GM18870 (cell line): Measurements from ENCODE around the gene B3GALT6.
A peak's percentile ranks its signal among the peaks of the same experiment; 100 is the strongest.

Experiments used
- ATAC-seq: cut with Tn5 transposase; IDR thresholded peaks from one replicate; pipeline ENCODE4 v1.9.1; 2021; ENCODE audit warnings: moderate library complexity; ENCODE audit not compliant: unreplicated experiment

The B3GALT6 gene

DNA sequence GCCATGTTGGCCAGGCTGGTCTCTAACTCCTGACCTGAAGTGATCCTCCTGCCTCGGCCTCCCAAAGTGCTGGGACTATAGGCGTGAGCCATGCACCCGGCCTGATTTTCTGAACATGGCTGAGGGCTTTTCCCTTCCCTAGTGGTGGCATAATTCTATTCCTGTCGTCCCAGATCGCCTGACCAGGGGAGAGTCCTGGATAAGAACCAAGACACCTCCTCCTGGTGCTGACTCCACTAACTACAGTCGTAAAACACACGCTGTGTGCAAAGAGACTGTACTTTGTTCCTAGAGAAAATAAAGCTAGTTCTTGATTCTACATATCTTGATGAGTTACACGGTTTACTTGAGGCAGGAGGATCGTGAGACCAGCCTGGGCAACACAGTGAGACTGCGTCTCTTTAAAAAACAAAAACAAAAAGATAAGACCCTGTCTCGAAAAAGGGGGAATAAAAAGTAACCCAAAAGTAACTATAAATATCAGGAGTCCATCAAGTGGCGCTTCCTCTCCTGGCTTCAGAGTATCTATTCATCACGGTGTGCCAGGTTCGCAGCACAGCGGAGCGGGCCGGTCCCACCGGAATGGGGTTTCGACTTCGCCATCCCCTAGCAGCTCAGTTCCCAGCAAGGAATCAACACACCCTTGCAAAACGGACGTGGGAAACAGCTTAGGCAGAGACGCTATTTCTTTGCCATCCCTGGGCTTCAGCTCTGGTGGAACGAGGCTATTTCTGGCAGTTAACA is 1.2 kb upstream of the B3GALT6 start:
- ATAC-seq = no peak

DNA sequence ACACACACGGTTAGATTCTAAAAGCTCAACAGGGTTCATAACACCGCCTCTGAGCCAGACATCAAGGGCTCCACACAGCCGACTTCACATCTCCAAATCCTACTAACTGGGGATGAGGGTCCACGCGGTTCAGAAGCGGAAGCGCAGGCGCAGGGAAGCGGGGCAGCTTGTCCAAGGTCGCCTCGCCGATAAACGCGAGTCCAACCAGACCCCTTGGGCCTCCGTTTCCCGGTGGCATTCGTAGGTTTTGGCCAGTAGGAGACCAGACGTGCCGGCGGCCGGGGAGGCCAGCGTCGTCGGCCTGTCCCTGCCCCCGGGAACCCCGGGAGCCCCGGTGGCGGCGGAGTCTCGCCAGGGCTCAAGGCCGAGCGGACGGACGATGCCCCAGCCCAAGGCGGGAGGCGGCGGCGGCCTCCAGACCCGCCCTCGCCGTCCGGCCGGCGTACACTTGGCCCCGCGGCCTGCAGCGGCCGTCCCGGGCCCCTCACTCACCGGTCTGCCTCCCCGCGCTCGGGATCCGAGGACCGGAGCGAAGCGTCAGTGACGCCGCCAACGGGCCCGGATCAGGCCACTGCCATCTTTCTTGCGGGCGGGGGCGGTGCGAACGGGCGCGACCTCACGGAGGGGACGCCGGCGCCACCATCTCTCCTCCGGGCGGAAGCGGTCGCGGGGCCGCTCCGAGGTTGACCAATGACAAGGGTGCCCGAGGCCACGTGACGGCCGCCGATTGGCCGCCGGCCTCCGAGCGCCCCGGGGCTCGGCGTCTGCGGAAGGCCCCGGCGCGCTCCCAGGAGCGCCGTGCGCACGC is 433 bp upstream of the B3GALT6 start, which contains the start of gene SDF4:
Gene SDF4, minus strand, starts transcription at position 602 of the 808 bp plus-strand sequence. CDS start 3,229 bp downstream, outside the sequence.
- peak; percentile 72 for ATAC-seq

- ATAC-seq = no peak
These were observed 944 bp downstream of the B3GALT6 start for GRCh38 chr1:1232796-1233566.

DNA sequence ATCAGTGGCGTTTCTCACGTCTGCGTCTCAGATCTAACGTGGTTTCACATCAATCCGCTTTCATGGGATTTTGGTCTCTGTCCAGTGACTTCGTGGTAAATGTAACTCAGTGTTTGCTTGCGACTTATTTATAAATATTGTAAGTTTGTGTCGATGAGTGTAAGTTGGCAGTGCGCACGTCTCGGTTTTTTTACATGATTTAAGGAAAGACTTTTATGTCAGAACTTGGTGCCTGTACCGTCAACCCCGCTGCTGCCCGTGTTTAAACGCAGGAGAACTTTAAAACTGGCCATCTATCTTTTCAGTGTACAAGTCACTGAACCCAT is 1.5 kb downstream of the B3GALT6 start:
- ATAC-seq = no peak

DNA sequence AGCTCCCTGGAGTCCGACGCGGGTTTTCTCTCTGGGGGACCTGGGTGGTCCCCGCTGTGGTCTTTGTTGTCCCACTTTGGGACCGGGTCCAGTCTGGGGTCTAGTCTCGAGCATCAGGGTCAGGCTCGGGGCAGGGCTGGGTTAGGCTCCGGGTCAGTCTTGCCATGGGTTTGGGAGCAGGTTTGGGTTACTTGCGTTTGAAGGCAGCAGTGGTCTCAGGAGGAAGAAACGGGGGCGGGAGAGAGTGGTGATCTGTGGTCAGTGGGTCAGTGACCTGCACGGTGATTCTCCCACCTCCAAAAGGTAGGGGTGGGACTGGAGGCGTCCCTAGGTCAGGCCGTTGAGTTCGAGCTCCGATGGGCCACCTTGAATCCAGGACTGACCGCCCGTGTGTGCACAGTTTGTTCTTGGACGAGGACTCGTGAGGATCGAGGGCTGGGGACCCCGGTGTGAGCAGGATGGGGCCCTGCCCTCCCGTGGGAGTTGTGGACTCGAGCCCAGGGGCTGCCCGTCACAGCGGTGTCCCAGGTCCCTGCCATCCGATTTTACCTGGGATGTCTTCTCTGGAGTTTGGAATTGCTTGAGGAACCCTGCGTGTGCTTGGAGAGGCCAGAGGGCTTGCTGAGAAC is 2.3 kb downstream of the B3GALT6 start:
- no peak for ATAC-seq

GRCh38 chr1:1235016-1235744 is 3.1 kb downstream of the B3GALT6 start:
- no peak for ATAC-seq

- no peak for ATAC-seq
These were observed 4.2 kb downstream of the B3GALT6 start for GRCh38 chr1:1236176-1236763.

DNA sequence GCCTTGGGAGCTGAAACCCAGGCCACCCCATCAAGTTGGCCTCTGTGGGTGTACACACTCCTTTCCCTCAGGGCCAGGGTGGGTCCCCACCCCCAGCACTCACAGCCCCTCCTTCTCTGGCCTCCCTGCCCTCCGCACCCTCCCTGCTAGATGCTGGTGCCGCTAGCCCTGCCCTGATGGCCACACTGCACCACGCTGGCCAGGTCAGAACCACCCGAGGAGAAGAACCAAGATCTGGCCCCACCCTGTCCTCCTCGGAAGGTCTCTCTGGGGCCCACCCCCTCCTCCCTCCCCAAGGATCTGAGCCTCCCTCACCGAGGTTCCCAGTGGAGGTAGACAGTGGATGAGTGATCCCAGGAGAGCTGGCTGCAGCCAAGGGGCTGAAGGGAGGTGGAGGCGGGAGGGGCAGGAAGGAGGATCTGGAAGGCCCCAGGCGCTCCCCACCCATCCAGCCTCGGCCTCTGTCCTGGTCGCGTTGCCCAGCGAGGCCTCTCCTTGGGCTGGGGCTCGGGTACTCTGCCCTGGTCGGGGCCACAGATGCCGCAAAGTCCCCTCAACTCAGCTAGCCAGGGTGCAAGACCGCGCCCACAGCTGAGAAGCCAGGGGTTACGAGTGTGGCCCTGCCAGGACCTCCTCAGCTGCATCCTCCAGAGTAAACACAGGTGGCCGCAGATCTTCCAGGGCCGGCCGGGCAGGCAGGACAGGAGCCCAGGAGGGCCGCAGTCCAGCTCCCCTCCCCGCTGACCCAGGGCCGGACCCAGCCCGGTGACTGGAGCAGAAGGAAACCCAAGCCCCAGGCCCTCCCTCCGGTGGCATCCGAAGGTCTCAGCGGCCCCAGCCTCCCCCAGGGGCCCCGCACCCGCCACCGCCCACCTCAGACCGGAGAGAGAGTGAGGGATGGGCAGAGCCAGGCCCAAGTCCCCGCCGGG is 5.2 kb downstream of the B3GALT6 start:
- no peak for ATAC-seq

DNA sequence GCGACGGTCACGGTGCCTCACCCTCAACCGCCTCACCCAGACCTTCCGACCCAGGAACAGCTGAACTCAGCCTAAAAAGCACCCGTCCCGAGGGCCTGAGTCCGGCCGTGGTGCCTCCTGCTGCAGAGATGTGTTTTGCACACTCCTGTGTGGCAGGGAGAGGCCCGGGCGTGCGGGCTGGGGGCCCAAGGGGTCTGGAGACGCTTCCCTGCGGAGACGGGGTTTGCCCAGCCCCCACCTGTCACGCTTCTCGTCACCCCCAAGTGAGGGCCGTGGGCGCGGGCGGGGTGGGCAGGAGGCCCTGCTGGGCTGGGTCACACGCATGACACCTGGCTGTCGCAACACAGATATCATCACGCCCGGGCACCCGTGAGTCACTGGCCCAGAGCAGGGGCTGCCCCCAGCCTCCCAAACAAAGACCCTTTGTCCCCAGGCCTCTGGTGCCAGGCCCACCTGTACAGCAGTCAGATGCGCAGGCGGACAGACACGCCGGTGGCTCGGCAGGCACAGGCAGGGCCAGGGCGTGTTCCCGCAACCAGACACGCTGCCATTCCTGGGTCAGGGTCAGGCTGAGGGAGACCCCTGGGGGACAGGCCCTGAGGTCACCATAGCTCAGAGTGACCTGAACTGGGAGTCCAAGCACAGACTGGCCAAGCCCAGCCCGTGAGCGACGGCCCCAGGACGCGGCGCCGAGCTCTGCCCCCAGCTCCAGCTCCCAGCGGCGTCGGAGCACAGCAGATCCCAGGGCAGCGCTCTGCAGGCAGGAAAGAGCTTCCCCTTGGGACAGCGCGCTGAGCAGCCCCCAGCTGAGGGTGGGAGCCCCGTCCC is 6.1 kb downstream of the B3GALT6 start:
- ATAC-seq = no peak

- no peak for ATAC-seq
These were observed 6.7 kb downstream of the B3GALT6 start for GRCh38 chr1:1238702-1239178.

DNA sequence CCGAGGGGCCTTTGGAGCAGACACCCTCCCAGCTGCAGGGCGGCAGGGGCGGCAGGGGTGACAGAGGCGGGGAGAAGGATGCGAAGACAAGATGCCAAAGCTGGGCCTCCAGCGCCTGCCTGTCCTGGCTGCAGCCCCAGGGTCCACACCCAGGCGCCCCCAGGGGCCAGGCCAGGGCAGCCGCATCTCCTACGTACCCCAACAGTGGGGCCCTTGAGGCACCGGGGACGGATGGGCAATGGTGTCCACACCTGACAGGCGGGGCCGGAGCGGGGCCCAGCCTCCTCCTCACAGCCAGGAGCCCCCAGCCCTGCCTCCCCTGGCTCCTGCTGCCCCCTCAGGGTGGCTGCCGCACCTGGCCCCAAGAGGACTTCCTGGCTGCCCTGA is 7.2 kb downstream of the B3GALT6 start:
- no peak for ATAC-seq

GRCh38 chr1:1239614-1240347 is 7.7 kb downstream of the B3GALT6 start:
- no peak for ATAC-seq

DNA sequence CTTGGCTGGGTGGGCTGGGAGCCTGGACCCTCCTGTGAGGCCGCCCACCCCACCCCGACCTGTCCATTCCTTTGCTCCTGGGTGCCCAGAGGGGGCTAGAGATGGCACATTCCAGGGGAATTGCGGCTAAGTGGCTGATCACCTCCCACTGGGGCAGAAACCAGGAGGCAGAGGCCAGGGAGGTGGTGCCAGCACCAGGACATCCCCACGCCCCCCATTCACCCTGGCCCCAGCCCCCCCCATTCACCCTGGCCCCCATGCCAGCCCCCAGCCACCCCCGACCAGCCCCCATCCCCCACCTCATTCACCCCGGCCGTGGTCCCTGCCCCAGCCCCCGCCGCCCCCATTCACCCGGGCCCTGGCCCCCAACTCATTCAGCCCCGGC is 8.3 kb downstream of the B3GALT6 start:
- ATAC-seq = no peak

DNA sequence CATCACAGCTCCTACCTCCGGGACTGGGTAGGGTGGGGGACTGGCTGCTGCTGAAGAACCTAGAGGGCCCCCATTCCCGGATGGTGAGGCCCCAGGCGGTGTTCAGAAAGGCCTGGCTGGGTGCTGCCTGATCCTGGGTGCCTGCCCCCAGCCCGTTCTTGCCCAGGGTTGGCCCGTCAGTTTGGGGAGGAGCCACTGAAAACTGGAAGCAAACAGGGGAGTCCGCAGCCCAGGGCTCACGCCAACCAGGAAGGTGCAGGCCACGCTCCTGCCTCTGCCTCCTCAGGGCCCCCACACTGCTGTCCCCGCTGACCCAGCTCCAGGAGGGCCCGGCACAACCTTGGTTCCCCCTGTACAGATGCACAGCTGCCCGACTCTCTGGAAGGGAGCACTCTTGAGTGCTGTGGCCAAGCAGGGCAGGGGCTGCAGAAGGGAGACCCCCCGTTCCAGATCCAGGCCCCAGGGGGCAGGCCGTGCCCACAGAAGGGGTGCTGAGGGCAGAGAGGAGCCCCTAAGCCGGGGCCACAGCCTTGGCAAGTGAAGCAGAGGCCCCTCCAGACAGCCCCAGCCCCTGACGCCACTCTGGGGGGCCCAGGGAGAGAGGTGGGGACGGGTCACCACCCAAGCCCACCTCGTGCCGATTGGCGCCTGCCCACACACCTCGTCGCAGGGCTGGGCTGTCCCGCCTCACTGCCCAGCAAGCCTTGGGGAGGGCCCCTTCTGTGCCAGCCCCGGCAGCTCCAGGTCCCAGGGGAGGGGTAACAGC is 9.0 kb downstream of the B3GALT6 start:
- ATAC-seq = no peak

DNA sequence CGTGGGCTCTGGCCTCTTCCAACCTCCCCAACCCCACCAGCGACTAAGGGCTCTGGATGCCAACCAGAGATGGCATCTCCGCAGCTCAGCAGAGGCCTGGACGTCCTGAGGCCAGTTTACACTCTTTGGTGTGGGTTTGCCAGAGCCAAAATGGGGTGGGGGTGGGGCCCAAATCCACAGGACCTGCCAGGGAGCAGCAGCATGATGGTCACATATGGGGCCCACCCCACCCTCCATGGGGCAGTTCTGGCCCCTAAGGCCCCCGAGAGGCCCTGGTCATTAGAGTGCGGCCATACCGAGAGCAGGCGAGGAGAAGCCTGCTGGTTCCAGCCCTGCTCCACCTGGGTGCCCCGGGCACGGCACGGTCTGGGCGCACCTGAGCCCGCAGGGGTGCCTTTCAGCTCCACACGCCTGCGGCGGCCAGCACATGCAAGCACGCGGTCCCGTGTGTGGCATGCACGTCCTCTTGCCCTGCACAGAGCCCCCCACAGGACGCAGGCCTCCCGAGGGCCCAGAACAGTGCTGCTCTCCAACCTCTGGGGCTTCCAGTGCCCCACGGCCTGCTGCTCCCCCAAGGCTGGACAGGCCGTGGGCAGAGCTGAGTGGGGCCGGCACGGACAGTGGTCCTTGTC is 9.7 kb downstream of the B3GALT6 start:
- no peak for ATAC-seq
